ENCODE data around the gene SCYGR1.
"Not testable (repeated sequence)": the region's sequence is repeated elsewhere in the genome, so short reads cannot be mapped to it uniquely, and the experiment has no call there.

The SCYGR1 gene

DNA sequence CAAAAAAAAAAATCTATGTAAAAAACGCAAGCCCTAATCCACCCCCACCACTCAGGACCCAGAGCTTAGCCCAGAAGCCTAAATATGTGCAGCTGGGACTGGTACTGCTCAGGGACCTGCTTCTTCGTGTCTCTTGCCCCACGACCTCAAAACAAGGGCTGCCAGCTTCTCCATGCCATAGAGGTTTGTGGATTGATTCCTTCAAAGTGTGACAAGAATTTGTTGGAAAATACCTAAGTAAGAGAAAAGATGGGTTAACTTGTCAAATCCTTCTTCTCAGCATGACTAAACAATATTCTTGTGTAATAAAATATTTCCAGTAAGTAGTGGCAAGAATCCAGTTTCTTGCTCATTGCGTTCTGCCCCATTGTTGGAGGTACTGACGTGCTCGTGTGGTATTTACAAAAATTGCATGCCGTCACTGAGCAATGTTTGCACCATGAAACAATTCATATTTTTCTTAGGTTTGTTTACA lies 825 bp upstream of the SCYGR1 start:
- H2AK5ac ChIP-seq (ENCODE audit: low read length): no peak overlapping the region
- H3K4ac ChIP-seq (ENCODE audit: low read depth, low read length): no peak overlapping the region
- H4K91ac ChIP-seq (ENCODE audit: low read depth, low read length): no peak overlapping the region
- H3K36me3 ChIP-seq (ENCODE audit: control insufficient read depth in 1 of 2, insufficient read depth in 2 of 2, low read length in 2 of 2): no peaks in the 10 kb centered on the region
- no peak overlapping the region for H3K18ac ChIP-seq (ENCODE audit: low read length)
- DNase-seq: peak; percentile 77 to 93
- H3K79me2 ChIP-seq (ENCODE audit: control insufficient read depth, insufficient read depth, low read length, poor library complexity): no peaks in the 10 kb centered on the region
- H3K27me3 ChIP-seq (ENCODE audit: insufficient read depth, low read length): no peaks in the 10 kb centered on the region
- no peak overlapping the region for H3K4me3 ChIP-seq (ENCODE audit: low read depth, low read length)
- no peak overlapping the region for H2AFZ ChIP-seq (ENCODE audit: insufficient read depth, low read length, poor library complexity)
- no peak overlapping the region for H2BK5ac ChIP-seq (ENCODE audit: low read depth, low read length, poor library complexity)
- peaks cover 2 to 3% of the 10 kb centered on the region in 2 experiments for H3K4me1 ChIP-seq (ENCODE audit: control insufficient read depth in 1 of 2, insufficient read depth in 2 of 2, low read length in 2 of 2)
- no peak overlapping the region for H2BK12ac ChIP-seq (ENCODE audit: low read length)
- H3K9ac ChIP-seq (ENCODE audit: low read length): no peak overlapping the region
- peaks cover 2% of the 10 kb centered on the region for H3K79me1 ChIP-seq (ENCODE audit: low read length)
- H3K9me3 ChIP-seq (ENCODE audit: insufficient read depth, low read depth, low read length): no peaks in the 10 kb centered on the region
- H2BK120ac ChIP-seq (ENCODE audit: insufficient read depth, low read length, poor library complexity): no peak overlapping the region
- H4K8ac ChIP-seq (ENCODE audit: low read depth, low read length): no peak overlapping the region
- no peak overlapping the region for H3K4me2 ChIP-seq (ENCODE audit: low read length)
- no peak overlapping the region for H4K12ac ChIP-seq (ENCODE audit: low read depth, low read length)
- no peak overlapping the region for H3K23ac ChIP-seq (ENCODE audit: low read length)
- H3K14ac ChIP-seq (ENCODE audit: low read length): no peak overlapping the region
- no CpG with 5 or more reads among the region's 7 CpGs for WGBS (ENCODE audit: extremely low coverage, insufficient coverage, insufficient read length)
- no peak overlapping the region for H3K27ac ChIP-seq (ENCODE audit: low read depth, low read length)

DNA sequence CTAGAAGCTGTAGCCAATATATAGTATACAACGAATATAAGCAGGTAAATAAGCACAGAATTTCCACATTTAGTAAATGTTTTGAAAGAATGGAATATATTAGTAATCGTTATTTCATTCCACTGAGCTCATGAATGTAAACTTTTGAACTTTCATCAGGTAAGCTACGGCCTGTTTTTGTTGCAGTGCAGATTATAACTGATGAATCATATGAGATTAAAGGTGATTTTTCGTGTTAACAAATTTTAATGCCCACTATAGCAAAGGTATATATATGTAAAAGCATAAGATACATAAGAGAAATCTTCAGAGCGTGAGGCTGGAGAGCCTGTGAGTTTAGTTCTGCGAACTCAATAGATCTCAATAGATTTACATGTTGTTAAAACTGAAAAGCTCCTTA lies 1.1 kb downstream of the SCYGR1 start:
- no peaks in the 10 kb centered on the region for H3K79me2 ChIP-seq (ENCODE audit: control insufficient read depth, insufficient read depth, low read length, poor library complexity)
- H3K27ac ChIP-seq (ENCODE audit: low read depth, low read length): no peak overlapping the region
- H3K14ac ChIP-seq (ENCODE audit: low read length): no peak overlapping the region
- WGBS (ENCODE audit: extremely low coverage, insufficient coverage, insufficient read length): no CpG with 5 or more reads among the region's 6 CpGs
- H3K36me3 ChIP-seq (ENCODE audit: control insufficient read depth in 1 of 2, insufficient read depth in 2 of 2, low read length in 2 of 2): no peaks in the 10 kb centered on the region
- no peaks in the 10 kb centered on the region for H3K27me3 ChIP-seq (ENCODE audit: insufficient read depth, low read length)
- no peak overlapping the region for H4K8ac ChIP-seq (ENCODE audit: low read depth, low read length)
- no peak overlapping the region for H3K9ac ChIP-seq (ENCODE audit: low read length)
- H3K4me1 ChIP-seq (ENCODE audit: control insufficient read depth in 1 of 2, insufficient read depth in 2 of 2, low read length in 2 of 2): peaks cover 2 to 3% of the 10 kb centered on the region in 2 experiments
- H3K79me1 ChIP-seq (ENCODE audit: low read length): peaks cover 2% of the 10 kb centered on the region
- no peaks in the 10 kb centered on the region for H3K9me3 ChIP-seq (ENCODE audit: insufficient read depth, low read depth, low read length)
- no peak overlapping the region for H2BK5ac ChIP-seq (ENCODE audit: low read depth, low read length, poor library complexity)
- H2AK5ac ChIP-seq (ENCODE audit: low read length): no peak overlapping the region
- no peak overlapping the region for H2BK120ac ChIP-seq (ENCODE audit: insufficient read depth, low read length, poor library complexity)
- H2BK12ac ChIP-seq (ENCODE audit: low read length): no peak overlapping the region
- H3K4me2 ChIP-seq (ENCODE audit: low read length): no peak overlapping the region
- no peak overlapping the region for H2AFZ ChIP-seq (ENCODE audit: insufficient read depth, low read length, poor library complexity)
- no peak overlapping the region for H3K18ac ChIP-seq (ENCODE audit: low read length)
- no peak overlapping the region for H3K4me3 ChIP-seq (ENCODE audit: low read depth, low read length)
- no peak overlapping the region for H3K23ac ChIP-seq (ENCODE audit: low read length)
- H4K12ac ChIP-seq (ENCODE audit: low read depth, low read length): no peak overlapping the region
- DNase-seq: no peak
- H3K4ac ChIP-seq (ENCODE audit: low read depth, low read length): no peak overlapping the region
- no peak overlapping the region for H4K91ac ChIP-seq (ENCODE audit: low read depth, low read length)

DNA sequence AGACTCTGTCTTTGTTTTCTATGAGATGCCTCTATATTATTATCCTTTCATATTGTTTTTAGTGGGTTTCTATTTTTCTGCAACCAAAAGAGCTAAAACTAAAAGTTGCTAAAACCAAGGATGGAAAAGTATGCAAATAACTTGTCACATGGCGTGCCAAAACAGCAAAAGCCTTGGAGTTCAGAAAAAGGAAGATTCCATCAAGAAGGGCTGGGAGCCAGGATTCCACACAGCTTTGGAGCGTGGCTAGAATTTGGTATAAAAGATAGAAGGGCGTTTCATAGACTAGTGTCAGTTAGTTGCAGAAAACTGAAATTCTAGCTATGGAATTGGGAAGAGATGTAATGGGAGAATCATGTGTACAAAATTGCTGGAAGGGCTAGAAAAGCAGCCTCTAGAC lies 4.1 kb downstream of the SCYGR1 start:
- Histone ChIP-seq H3K79me1 (ENCODE audit: low read length) (no peaks in the 10 kb centered on the region), H3K9me3 (ENCODE audit: insufficient read depth, low read depth, low read length) (no peaks in the 10 kb centered on the region), H2AK5ac (ENCODE audit: low read length) (no peak overlapping the region), H3K27ac (ENCODE audit: low read depth, low read length) (no peak overlapping the region), H4K12ac (ENCODE audit: low read depth, low read length) (no peak overlapping the region), H3K36me3 (ENCODE audit: control insufficient read depth in 1 of 2, insufficient read depth in 2 of 2, low read length in 2 of 2) (no peaks in the 10 kb centered on the region), H3K27me3 (ENCODE audit: insufficient read depth, low read length) (no peaks in the 10 kb centered on the region), H3K4ac (ENCODE audit: low read depth, low read length) (no peak overlapping the region), H3K18ac (ENCODE audit: low read length) (no peak overlapping the region), H3K4me2 (ENCODE audit: low read length) (no peak overlapping the region), H3K4me1 (ENCODE audit: control insufficient read depth in 1 of 2, insufficient read depth in 2 of 2, low read length in 2 of 2) (no peaks in the 10 kb centered on the region), H3K9ac (ENCODE audit: low read length) (no peak overlapping the region), H2BK120ac (ENCODE audit: insufficient read depth, low read length, poor library complexity) (no peak overlapping the region), H2BK5ac (ENCODE audit: low read depth, low read length, poor library complexity) (no peak overlapping the region), H3K23ac (ENCODE audit: low read length) (no peak overlapping the region), H3K4me3 (ENCODE audit: low read depth, low read length) (no peak overlapping the region), H4K8ac (ENCODE audit: low read depth, low read length) (no peak overlapping the region), H2BK12ac (ENCODE audit: low read length) (no peak overlapping the region), H2AFZ (ENCODE audit: insufficient read depth, low read length, poor library complexity) (no peak overlapping the region), H3K14ac (ENCODE audit: low read length) (no peak overlapping the region), H4K91ac (ENCODE audit: low read depth, low read length) (no peak overlapping the region), H3K79me2 (ENCODE audit: control insufficient read depth, insufficient read depth, low read length, poor library complexity) (no peaks in the 10 kb centered on the region)
- WGBS (ENCODE audit: extremely low coverage, insufficient coverage, insufficient read length): no CpG with 5 or more reads among the region's 3 CpGs
- DNase-seq: no peak

DNA sequence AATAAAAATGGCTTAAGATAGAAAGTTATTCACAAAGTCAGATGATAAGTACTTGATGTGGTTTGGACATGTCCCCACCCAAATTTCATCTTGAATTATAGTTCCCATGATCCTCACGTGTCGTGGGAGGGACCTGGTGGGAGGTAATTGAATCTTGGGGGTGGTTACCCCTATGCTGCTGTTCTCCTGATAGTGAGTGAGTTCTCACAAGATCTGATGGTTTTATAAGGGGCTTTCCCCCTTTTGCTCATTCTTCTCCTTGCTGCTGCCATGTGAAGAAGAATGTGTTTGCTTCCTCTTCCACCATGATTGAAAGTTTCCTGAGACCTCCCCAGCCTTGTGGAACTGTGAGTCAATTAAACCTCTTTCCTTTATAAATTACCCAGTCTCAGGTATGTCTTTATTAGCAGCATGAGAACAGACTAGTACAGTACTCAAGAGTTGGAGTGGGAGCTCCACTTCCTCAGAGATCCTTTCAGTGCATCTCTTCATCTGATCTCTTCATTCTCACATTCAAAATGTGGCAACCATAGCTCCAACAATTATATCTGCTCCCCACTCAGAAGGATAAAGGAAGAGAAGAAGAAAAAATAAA lies 5.4 kb downstream of the SCYGR1 start:
- H3K23ac ChIP-seq (ENCODE audit: low read length); H2AFZ ChIP-seq (ENCODE audit: insufficient read depth, low read length, poor library complexity); H4K8ac ChIP-seq (ENCODE audit: low read depth, low read length); H2BK120ac ChIP-seq (ENCODE audit: insufficient read depth, low read length, poor library complexity); H3K14ac ChIP-seq (ENCODE audit: low read length); H3K4me1 ChIP-seq (ENCODE audit: control insufficient read depth in 1 of 2, insufficient read depth in 2 of 2, low read length in 2 of 2); H3K27ac ChIP-seq (ENCODE audit: low read depth, low read length); H3K4me2 ChIP-seq (ENCODE audit: low read length); H4K91ac ChIP-seq (ENCODE audit: low read depth, low read length); H3K36me3 ChIP-seq (ENCODE audit: control insufficient read depth in 1 of 2, insufficient read depth in 2 of 2, low read length in 2 of 2); DNase-seq; H3K9me3 ChIP-seq (ENCODE audit: insufficient read depth, low read depth, low read length); H3K79me2 ChIP-seq (ENCODE audit: control insufficient read depth, insufficient read depth, low read length, poor library complexity); H4K12ac ChIP-seq (ENCODE audit: low read depth, low read length); H3K27me3 ChIP-seq (ENCODE audit: insufficient read depth, low read length); H3K18ac ChIP-seq (ENCODE audit: low read length); H3K9ac ChIP-seq (ENCODE audit: low read length); H3K4ac ChIP-seq (ENCODE audit: low read depth, low read length); H2BK5ac ChIP-seq (ENCODE audit: low read depth, low read length, poor library complexity); H3K79me1 ChIP-seq (ENCODE audit: low read length); H3K4me3 ChIP-seq (ENCODE audit: low read depth, low read length); H2AK5ac ChIP-seq (ENCODE audit: low read length); H2BK12ac ChIP-seq (ENCODE audit: low read length): not testable (repeated sequence)
- no CpG with 5 or more reads among the region's 2 CpGs for whole genome bisulfite sequencing (ENCODE audit: extremely low coverage, insufficient coverage, insufficient read length)

Data from trophoblast cell (in vitro differentiated cells and primary cell).